Epithelial cell of prostate (primary cell): ENCODE results near the gene SLC25A47.

Experiments used
- DNase-seq: peaks from one replicate; pipeline ENCODE4 v3.0.0-alpha.2; 2011; ENCODE audit warnings: low read depth, low spot score
- H3K27ac ChIP-seq: fragments of 450-650 bp; 2 replicates; pipeline ENCODE4 v1.5.1; 2017; ENCODE audit warnings: mild to moderate bottlenecking

The SLC25A47 gene

GRCh38 chr14:100370003-100370402 lies 46.9 kb downstream of the SLC25A47 start:
- no peak for DNase-seq
- H3K27ac ChIP-seq = peak overlapping the region; percentile 16

DNA sequence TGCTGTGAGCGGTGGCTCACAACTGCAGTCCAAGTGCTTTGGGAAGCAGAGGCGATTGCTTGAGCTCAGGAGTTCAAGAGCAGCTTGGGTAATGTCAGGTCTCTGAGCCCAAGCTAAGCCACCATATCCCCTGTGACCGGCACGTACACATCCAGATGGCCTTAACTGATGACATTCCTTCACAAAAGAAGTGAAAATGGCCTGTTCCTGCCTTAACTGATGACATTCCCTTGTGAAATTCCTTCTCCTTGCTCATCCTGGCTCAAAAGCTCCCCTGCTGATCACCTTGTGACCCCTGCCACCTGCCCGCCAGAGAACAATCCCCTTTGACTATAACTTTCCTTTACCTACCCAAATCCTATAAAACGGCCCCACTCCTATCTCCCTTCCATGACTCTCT lies 48.6 kb downstream of the SLC25A47 start:
- H3K27ac ChIP-seq = no peak overlapping the region
- no peak for DNase-seq

- H3K27ac ChIP-seq = peak overlapping the region; percentile 91
Observed at GRCh38 chr14:100372357-100373048, 49.4 kb downstream of the SLC25A47 start.

DNA sequence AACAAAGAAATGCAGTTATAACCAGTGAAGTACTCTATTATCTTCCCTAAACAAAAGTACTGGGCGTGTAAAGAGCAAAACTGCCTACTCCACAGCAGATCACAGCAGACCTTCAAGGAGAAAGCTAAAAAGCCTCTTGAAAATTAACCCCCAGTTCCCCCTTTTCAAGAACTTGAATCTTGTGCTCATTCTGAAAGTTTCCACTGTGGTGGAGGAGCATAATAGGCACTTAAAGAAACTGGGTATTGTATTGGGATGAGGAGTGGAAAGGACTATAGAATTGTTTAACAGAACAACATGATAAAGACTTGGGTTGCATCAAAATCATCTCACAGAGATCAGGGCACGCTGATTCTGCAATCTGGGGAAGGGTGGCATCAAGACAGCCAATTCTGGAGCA lies 51.1 kb downstream of the SLC25A47 start:
- H3K27ac ChIP-seq = peak overlapping the region; percentile 91
- no peak for DNase-seq

More at GRCh38 chr14:100372357-100373048, 49.4 kb downstream of the SLC25A47 start:
- no peak for DNase-seq

DNA sequence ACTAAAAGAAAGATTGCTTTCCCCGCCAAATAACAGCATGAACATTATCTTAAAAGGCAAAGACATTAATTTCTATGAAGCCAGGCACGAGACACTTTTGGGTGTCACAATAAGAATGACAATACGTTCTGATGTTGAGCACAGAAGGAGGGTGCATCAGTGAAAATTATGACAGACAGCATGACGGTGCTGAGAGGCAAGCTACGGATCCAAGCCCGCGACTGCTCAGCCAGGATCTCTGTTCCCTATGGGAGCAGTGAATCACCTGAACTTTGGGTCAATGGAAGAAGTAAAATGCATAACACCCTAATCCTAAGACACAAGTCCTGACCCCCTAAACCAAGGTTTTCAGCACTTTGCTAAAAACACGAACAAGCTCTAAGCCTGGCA lies 51.7 kb downstream of the SLC25A47 start:
- H3K27ac ChIP-seq = peak overlapping the region; percentile 91
- no peak for DNase-seq

GRCh38 chr14:100375266-100375962 lies 52.3 kb downstream of the SLC25A47 start:
- peak; percentile 24 for DNase-seq
- peak overlapping the region; percentile 91 for H3K27ac ChIP-seq

- DNase-seq = peak; percentile 65
- H3K27ac ChIP-seq = peak within 1 kb of the TSS; percentile 91
Observed at GRCh38 chr14:100375963-100376735, 53.0 kb downstream of the SLC25A47 start, which contains the start of gene WDR25. WDR25 (plus strand) TSS chr14:100376485.

DNA sequence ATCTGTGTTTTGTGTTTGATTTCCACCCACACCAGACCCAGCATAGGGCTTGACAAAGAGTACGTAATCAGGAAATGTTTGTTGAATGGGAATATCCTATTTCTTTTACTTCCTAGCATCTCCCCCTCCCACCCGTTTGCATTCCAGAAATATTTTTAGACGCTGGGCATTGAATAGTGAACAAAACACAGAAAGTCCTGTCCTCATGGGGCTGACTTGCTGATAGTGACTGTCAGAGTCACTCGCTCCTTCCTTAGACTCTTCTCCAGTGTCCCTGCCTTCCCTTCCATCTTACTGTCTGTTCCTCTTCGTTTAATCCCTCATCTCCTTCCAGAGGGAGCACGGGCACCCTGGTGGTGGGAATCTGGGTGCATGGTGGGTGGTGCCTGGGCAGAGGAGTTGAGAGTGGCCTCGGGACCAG lies 53.6 kb downstream of the SLC25A47 start:
- H3K27ac ChIP-seq = peak overlapping the region; percentile 91
- no peak for DNase-seq
